DMS114 treated with DMSO at 0.1 percent for 48 hours (cell line): ENCODE measurements around the gene ILKAP.

Source experiments
- DNase-seq: peaks from one replicate; lab custom pipeline; 2025; ENCODE audit not compliant: unreplicated experiment; lab: John Stamatoyannopoulos, UW

Gene ILKAP

DNA sequence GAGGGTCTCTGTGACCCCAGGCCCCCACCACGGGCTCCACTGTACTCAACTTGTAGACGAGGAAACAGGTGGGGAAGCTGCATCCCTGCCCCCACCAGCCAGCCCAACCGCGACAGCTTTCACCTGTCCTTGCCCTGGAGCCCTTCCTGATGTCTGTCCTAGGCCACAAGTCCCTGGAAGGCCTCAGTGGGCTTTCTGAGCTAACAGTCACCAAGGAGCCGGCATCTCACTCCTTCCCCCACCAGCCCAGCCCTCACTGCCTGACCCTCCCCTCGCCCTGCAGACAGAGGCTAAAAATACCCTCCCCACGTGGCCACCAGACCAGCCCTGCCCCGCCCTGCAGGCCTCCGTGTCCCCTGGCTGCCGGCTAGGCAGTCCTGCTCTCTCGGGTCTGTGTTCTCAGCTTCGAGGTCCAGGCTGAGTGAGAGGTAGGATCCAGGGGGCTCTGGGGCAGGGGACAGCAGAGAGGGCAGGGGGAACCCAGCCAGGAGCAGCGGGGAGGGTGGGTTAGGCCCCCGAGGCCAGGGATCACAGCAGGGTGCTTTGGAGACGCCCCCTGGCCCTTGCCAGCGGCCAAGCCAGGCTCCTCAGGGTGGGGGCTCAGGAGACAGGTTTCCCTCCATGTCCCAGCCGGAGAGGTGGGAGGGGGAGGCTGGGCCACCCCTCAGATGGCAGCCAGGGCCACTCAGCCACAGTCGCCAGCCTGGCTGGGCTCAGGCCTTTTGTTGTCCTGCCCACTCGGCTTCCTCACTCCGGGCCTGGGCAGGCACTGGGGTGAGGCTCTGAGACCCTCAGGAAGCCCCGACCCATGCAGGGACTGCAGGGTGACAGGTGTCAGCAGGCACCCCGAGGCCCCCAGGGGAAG, 64.9 kb downstream of the ILKAP start, which contains the start of gene KLHL30:
Gene KLHL30 (plus strand): TSS at position 338 of the 865 bp plus-strand sequence. CDS start 2,087 bp downstream, outside the sequence.
- no peak for DNase-seq

DNA sequence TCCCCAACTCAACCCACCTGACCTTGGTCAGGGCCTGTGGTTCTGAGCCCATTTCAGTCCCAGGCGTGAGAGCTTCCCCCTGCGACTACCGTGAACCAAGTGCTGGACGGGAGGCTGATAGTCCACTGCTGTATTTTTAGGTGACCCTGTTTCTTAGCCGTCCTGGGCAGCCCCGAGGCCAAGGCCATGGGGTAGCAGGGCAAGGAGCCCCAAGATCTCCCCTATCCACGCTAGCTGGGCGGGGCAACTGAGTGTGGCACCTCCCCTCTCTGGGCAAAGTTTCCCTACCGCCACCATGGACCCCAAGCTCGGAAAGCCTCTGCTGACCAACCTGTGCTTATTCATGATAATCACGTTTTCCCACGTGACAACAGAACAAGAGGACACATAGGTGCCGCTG, 65.6 kb downstream of the ILKAP start:
- DNase-seq, result no peak

DNA sequence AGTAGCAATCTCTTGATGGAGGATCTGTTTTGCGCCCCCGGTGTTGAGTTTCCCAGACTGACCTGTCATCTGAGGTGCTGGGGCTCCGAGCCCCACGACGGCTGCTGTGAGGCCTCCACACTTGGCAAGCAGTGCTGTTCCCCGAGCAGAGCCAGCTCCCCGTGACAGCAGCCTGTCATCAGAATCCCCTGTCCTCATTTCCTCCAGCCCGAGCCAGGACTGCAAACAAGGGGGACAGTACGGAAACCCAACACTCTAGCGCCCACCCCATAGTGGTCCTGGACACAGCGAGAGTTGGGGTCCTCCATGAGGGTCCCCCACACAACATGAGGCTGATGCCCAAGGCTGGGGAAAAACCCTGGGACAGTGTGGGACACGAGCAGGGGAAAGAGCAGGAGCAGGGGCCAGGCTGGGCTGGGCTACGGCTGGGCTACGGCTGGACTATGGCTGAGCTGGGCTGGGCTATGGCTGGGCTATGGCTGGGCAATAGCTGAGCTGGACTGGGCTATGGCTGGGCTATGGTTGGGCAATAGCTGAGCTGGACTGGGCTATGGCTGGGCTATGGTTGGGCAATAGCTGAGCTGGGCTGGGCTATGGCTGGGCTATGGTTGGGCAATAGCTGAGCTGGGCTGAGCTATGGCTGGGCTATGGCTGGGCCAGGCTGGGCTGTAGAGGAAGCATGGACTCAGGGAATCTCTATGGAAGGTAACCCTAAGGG, 66.5 kb downstream of the ILKAP start:
- no peak for DNase-seq

DNA sequence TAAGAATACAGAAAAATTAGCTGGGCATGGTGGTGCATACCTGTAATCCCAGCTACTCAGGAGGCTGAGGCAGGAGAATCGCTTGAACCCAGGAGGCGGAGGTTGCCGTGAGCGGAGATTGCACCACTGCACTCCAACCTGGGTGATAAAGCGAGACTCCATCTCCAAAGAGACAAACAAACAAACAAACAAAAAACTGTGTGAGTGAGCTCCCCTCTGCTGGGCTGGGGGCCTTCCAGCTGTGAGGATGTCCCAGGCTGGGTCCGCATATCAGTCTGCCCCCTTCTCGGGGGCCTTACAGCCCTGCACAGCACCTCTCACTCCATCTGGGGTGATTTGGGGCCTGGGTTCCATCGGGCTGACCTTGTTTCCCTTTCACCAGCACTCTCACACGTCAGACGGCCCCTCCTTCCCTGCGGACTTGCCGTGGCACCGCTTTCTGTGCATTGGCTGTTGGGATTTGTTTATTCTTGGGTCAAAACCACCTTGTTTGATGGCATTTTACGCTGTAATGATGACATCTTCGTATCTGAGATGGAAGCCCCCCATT, 67.8 kb downstream of the ILKAP start:
- DNase-seq, result no peak

DNA sequence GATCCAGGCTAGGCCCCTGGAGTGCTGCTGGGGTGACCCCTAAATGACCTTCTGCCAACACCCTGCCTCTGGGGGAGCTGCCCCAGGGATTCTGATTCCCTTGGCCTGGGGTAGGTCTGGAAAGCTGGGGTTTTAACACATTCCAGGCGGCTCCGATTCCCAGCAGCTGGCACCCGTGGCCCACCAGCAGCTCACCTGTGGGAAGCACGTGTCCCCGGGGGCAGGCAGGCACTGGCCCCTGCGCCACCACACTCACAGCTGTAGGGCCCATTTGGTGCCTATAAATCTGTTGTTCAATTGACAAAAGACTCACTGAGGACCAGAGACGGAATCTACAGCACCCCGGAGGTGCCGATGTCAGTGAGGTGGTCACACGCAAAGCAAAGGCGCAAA, 69.1 kb downstream of the ILKAP start:
- DNase-seq, result no peak

DNA sequence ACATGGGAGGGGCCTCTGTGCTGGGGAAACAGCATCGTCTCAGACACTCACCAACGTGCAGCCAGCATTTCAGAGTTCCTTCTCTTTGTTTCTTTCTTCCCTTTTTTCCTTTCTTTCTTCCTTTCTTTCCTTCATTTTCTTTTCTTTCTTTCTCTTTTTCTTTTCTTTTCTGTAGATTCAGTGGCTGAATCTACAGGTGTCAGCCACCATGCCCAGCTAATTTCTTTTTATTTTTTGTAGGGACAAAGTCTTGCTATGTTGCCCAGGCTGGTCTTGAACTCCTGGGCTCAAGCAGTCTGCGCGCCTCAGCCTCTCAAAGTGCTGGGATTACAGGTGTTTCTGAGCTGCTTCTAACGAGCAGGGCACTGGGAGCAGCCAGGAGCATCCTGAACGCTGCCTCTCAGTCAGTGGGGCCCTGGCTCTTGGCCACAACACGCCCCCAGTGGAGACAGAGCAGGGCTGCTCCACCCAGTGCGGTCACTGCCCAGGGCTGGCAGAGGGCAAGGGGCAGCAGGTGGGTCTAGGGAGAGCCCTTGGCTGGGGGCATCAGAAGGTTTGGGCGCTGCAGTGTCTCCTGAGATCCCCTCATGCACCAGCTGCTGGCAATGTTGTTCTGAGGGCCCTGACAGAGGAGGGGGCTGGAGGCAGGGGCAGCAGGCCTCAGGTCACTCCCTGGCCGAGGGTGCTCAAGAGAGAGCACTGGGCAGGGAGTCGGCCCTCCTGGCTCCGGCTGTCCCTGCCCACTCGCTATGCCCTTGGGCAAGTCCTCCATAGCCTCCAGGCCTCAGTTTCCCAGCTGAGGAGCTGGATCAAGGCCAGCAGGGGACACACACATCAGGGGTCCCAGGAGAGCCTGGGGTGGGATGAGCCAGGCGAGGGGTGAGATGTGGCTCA, 69.7 kb downstream of the ILKAP start:
- no peak for DNase-seq

DNA sequence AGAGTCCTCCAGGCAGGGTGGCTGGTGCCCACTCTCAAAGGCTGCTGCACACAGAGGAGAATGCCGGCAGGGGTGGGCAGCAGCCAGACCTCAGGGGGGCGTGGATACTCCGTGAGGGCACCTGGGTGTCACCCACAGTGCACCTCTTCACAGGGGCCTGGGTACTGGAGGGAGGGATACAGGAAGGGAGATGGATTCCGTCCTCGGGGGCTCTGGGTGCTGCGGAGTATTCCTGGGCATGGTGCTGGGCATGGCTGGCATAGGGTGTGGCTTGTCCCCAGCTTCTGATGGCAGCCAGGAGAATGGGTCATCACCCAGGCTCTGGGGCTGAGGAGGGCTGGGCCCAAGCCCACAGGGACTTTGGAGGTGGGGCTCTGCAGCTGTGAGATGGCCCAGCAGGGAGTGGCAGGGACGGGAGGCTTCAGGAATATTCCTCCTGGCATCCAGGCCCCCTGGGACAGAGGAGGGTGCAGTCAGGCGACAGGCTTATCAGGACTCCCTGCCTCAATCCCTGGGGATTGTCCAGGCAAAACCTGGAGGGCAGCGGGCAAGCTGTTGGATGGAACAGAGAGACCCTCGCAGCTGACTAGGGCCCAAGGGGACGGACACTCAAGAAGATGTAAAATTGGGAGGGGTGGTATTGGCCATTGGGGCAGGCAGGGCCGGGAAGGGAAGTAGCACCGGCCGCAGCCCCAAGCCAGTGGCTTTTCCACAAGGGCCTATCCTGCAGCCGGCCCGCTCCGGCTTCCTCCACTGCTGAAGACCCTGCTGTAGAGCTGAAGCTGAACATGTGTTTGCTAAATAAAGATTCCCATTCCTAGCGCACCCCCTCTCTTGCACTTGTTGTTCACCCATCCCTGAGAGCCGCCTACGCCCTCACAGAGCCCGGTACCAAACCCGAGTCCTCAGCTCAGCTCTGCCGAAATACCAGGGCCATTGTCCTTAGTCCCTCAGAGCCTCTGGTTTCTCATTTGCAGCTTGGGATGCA, 70.7 kb downstream of the ILKAP start:
- DNase-seq, result no peak

DNA sequence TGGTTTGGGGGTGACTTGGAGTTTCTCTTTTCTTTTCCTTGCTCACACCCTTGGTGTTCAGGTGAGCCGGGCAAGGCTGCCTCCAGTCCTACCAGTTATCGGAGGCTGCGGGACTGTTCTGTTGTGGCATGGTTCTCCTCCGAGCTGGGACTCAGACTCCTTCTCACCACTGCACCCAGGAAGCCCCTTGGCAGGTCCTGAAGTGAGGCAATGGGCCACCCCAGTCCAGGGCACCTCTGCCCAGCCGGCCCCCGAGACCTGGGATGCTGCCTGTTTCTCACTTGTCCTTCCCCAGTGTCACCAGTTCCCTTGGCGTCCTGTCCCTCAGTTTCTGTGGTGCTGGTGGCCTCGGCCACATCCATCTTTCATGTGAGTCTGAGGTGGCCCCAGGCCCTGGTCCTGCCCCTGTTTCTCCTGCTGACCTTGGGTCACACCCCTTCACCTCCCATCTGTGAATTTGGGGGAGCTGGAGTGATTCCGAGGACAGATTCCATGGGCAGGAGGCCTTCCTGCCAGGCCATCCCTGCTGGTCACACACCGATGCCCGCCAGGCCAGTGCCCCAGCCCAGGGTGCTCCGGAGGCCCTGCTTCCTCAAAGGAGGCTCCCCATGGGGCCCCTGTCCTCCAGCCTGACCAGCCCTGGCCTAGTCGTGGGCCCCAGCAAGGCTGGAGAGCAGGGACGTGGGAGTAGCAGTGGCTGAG, 71.6 kb downstream of the ILKAP start:
- DNase-seq, result no peak

DNA sequence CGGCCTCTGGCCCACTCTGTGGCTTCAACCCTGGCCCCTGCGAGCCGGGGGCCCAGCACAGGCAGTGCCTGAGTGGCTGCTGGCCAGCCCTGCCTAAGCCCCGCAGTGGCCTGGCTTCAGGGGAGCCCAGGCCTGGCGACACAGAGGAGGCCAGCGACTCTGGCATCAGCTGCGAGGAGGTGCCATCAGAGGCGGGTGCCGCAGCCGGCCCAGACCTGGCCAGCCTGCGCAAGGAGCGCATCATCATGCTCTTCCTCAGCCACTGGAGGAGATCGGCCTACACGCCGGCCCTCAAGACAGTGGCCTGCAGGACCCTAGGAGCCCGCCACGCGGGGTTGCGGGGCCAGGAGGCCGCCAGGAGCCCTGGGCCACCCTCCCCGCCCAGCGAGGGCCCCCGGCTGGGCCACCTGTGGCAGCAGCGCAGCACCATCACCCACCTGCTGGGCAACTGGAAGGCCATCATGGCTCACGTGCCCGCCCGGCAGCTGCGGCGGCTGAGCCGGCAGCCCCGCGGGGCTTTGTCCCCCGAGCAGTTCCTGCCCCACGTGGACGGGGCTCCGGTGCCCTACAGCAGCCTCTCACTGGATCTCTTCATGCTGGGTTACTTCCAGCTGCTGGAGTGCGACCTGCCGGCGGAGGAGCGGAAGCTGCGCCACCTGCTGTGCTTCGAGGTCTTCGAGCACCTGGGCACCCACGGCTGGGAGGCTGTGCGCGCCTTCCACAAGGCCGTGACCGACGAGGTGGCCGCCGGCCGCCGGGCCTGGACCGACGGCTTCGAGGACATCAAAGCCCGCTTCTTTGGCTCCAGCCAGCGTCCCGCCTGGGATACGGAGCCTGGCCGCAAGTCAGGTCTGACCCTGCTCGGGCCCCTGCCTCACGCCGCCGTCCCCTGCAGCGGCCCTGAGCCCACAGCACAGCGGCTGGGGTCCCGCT, 72.5 kb downstream of the ILKAP start:
- DNase-seq, result no peak

DNA sequence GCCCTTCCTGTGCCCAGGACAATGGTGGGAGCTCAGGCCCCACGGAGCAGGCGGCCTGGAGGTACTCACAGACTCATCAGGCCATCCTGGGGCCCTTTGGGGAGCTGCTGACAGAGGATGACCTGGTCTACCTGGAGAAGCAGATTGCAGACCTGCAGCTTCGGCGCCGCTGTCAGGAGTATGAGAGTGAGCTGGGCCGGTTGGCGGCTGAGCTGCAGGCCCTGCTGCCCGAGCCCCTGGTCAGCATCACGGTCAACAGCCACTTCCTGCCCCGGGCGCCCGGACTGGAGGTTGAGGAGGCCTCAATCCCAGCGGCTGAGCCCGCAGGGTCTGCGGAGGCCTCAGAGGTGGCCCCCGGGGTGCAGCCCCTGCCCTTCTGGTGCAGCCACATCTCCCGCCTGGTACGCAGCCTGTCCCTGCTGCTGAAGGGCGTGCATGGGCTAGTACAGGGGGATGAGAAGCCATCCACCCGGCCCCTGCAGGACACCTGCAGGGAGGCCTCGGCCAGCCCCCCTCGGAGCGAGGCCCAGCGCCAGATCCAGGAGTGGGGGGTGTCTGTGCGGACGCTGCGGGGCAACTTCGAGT, 73.3 kb downstream of the ILKAP start:
- DNase-seq, result no peak

DNA sequence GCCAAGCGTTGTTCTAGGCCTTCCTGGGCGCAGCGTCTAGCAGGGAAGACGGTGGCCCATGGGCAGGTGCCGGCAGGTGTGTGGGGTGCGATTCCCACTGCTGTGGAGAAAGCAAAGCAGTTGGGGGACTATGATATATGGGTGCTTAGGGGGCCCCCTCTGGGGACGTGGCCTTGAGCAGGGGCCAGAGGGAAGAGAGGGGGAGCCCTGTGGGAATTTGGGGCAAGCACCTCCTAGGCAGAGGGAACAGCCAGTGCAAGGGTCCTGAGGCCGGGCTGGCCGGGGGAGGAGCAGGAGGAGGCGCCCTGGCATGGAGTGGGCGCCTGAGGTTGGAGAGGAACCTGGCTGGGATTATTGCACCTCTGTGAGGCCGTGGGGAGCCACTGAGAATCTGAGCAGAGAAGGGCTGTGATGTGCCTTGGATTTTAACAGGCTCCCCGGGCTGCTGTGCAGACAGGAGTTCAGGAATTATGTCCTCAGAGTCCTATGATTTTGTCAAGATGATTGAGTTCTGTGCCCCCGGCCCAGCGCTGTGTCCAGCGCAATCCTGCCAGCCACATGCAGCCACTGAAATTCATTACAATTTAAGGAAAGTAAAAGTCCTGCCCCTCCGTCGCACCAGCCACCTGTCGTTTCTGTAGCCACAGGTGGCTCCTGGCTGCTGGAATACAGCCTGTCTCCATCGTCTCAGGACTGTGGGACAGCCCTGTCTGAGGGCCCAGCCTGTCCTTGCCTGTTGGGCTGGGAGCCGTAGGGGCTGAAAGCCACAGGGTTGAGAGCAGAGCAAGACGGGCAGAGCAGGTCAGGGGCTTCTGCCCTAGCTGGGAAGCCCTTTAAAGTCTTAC, 74.1 kb downstream of the ILKAP start:
- DNase-seq, result no peak

DNA sequence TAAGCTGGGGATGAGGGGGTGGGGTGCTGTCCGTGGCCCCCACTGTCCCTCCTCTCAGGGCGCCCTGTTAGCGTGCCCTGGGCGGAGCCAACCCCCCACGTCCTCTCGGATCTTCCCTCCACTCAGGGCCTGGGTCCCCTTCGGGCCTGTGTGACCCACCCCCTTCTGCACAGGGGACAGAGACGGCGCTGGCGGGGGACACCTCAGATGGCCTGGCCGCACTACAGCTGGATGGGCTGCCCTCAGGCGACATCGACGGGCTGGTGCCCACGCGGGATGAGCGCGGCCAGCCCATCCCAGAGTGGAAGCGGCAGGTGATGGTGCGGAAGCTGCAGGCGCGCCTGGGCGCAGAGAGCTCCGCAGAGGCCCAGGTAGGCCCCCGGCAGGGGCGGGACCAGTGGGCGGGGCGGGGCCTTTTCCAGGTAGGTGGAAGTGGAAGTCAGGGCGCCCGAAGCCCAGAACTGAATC, 74.9 kb downstream of the ILKAP start:
- DNase-seq, result no peak

DNA sequence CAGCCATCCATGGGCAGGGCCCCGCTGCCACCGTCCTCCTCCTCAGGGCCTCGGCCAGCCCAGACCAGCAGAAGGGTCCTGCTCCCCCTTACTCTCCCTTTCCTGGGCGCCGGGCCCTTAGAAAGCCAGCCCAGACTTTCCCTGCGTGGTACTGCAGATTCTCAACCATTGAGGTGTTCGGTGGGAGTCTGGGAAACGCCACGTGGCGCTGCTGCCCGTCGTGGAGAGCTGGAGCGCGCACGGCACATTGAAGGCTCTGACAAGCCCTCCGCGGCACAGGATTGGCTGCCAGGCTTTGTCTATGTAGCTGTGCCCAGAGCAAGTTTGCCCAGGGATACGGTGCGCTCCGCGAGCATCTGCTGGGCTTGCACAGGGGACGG, 75.4 kb downstream of the ILKAP start:
- DNase-seq, result no peak

DNA sequence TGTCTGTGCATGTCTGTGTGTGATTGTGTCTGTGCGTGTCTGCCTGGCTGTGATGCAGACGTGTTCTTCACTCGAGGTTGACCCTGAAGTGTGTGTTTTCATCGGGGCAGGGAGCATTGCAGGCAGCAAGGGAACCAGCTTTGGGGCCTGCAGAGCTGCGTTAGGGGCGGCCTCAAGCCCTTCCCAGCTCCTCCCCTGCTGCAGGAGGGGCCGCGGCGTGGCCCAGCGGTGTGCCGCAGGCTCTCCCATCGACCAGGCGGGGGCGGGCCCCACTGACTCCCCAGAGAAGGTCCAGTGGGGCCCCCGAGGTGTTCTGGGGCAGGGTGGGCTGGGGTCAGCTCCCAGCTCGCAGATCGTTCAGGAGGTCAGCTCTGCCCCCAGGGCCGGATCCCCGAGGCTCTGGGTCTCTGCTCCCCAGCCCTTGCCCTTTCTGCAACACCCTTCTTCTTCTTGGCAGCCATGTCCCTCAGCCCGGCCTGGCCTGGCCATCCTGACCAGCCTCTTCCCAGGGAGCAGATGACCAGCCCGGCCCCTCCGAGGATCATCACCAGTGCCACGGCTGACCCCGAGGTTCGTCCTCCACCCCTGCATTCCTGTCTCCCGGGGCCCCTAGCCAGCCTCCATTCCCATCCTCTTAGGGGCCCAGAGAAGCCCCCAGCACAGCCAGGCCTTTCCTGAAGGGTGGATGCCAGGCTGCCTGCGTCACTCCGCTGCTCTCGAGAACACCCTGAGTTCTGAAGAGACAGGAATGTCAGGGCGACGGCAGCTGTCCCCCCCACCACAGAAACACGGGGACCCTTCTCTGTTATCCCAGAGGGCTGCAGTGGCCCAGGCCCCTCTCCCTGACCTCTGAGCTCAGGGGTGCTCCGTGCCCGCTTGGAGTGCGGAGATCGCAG, 76.1 kb downstream of the ILKAP start:
- no peak for DNase-seq

DNA sequence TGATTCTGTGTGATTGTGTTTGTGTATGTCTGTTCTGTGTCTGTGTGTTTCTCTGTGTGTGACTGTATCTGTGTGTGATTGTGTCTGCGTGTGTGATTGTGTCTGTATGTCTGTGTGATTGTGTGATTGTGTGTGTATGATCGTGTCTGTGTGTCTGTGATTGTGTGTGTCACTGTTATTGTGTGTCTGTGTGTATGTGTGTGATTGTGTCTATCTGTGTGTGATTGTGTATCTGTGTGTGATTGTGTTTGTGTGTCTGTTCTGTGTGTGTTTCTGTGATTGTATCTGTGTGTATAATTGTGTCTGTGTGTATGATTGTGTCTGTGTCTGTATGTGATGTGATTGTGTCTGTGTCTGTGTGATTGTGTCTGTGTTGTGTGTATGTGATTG, 76.7 kb downstream of the ILKAP start:
- no peak for DNase-seq

DNA sequence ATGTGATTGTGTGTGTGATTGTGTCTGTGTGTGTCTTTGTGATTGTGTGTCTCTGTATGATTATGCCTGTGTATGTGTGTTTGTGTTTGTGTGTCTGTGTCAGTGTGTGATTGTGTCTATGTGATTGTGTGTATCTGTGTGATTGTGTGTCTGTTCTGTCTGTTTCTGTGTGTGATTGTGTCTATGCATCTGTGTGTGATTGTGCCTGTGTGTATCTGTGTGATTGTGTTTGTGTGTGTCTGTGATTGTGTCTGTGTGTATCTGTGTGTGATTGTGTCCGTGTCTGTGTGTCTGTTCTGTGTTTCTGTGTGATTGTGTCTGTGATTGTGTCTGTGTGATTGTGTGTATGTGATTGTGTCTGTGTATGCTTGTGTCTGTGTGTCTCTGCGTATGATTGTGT, 77.2 kb downstream of the ILKAP start:
- no peak for DNase-seq
